Measurements from ENCODE around the gene STK32C. TPM values are rescaled to one million over a fixed set of nuclear protein-coding genes. Genes with fewer than 3 reads are reported as not detected.
A peak's percentile ranks its signal among the peaks of the same experiment; 100 is the strongest.

Gene STK32C
- polyA plus RNA-seq, 2 of the 4 experiments (the other 2 are of a cell fraction) = 29.9 to 43.6 TPM

DNA sequence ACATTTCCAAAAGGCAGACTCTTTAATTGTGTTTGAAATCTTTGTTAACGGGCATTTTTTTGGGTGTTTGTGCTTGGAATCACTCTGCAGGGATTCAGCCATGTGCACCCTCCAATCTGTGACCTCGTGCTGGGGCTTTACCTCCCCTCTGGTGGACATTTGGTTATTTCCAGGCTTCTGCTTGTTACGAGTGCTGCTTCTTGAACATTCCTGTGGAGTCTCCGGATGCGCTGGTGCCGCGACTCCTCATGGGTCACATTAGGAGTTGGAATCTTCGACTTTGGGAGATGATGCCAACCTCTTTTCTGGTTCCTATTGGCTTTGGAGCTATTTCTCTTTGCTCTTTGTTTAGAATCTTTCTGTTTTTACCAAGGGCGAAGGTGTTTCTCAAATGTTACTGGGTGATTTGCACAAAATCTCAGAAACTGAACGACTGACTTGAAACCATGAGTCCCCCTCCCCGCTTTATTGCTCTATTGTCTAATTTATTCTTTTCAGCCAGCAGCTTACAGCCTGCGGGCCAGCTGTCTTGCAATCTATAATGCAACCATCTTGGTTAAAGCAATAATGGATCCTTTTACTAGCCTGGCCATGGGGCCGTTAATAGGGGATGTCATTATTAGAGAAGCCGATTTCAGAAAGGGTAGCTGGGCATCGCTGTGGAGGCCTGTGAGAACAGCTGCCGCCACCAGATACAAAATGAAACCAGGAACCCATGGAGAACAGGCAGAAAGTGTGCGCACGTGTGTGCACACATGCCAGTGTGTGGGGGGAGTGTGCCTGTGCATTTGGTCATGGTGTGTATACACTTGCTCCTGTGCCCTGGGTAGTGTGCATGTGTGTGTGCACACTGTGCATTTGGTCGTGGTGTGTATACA, 130.9 kb downstream of the STK32C start:
- 78% methylated on average over 19 of the region's 19 CpGs for WGBS (ENCODE audit: missing lambda C conversion rate)
- 0 out of 6 replicates have a peak overlapping the region, but pooled peaks of 1 of the 2 experiments have one; percentile 41 for H3K27ac ChIP-seq
- POLR2A ChIA-PET = no interaction called here
- FAIRE-seq (no peak), DNase-seq (ENCODE audit: low read depth in 1 of 2, low spot score in 1 of 2) (no peak), ATAC-seq (no peak; a peak in 1 of 6 replicates)
- peaks cover 35% of the 10 kb centered on the region for H3K4me1 ChIP-seq
- H3K9me3 ChIP-seq = no peaks in the 10 kb centered on the region
- TF ChIP-seq ZC3H11A (IDR thresholded peaks at IDR 0.05) = no peak
- TF ChIP-seq MAZ (IDR thresholded peaks at IDR 0.05; ENCODE audit: borderline replicate concordance, low read depth, low read length) = no peak
- no peak for TF ChIP-seq FOSL2 (IDR thresholded peaks at IDR 0.05)
- TF ChIP-seq FOSL2 (CRISPR knock-in tag; IDR thresholded peaks at IDR 0.05) = no peak
- TF ChIP-seq HOXA7 (CRISPR knock-in tag; IDR thresholded peaks at IDR 0.05) = no peak
- TF ChIP-seq KDM1A (IDR thresholded peaks at IDR 0.05; ENCODE audit: low read depth) = no peak
- no peak for TF ChIP-seq RCOR1 (IDR thresholded peaks at IDR 0.05; ENCODE audit: low read depth, low read length)
- no peak for TF ChIP-seq NPAS2 (CRISPR knock-in tag; IDR thresholded peaks at IDR 0.05; ENCODE audit: borderline replicate concordance)
- no peak for TF ChIP-seq TFCP2L1 (CRISPR knock-in tag; IDR thresholded peaks at IDR 0.05)
- TF ChIP-seq, protein P1, sequence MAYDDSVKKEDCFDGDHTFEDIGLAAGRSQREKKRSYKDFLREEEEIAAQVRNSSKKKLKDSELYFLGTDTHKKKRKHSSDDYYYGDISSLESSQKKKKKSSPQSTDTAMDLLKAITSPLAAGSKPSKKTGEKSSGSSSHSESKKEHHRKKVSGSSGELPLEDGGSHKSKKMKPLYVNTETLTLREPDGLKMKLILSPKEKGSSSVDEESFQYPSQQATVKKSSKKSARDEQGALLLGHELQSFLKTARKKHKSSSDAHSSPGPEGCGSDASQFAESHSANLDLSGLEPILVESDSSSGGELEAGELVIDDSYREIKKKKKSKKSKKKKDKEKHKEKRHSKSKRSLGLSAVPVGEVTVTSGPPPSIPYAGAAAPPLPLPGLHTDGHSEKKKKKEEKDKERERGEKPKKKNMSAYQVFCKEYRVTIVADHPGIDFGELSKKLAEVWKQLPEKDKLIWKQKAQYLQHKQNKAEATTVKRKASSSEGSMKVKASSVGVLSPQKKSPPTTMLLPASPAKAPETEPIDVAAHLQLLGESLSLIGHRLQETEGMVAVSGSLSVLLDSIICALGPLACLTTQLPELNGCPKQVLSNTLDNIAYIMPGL (CRISPR knock-in tag; IDR thresholded peaks at IDR 0.05; ENCODE audit: borderline replicate concordance) = no peak
- TF ChIP-seq MAFK (IDR thresholded peaks at IDR 0.05; ENCODE audit: partially characterized antibody) = no peak
- TF ChIP-seq, protein P2, sequence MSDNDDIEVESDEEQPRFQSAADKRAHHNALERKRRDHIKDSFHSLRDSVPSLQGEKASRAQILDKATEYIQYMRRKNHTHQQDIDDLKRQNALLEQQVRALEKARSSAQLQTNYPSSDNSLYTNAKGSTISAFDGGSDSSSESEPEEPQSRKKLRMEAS (IDR thresholded peaks at IDR 0.05) = no peak
- no peak for TF ChIP-seq CBX8 (IDR thresholded peaks at IDR 0.05)
- TF ChIP-seq NFE2L2 (conservative IDR thresholded peaks at IDR 0.05; ENCODE audit: low read length) = no peak
- TF ChIP-seq, protein P3, sequence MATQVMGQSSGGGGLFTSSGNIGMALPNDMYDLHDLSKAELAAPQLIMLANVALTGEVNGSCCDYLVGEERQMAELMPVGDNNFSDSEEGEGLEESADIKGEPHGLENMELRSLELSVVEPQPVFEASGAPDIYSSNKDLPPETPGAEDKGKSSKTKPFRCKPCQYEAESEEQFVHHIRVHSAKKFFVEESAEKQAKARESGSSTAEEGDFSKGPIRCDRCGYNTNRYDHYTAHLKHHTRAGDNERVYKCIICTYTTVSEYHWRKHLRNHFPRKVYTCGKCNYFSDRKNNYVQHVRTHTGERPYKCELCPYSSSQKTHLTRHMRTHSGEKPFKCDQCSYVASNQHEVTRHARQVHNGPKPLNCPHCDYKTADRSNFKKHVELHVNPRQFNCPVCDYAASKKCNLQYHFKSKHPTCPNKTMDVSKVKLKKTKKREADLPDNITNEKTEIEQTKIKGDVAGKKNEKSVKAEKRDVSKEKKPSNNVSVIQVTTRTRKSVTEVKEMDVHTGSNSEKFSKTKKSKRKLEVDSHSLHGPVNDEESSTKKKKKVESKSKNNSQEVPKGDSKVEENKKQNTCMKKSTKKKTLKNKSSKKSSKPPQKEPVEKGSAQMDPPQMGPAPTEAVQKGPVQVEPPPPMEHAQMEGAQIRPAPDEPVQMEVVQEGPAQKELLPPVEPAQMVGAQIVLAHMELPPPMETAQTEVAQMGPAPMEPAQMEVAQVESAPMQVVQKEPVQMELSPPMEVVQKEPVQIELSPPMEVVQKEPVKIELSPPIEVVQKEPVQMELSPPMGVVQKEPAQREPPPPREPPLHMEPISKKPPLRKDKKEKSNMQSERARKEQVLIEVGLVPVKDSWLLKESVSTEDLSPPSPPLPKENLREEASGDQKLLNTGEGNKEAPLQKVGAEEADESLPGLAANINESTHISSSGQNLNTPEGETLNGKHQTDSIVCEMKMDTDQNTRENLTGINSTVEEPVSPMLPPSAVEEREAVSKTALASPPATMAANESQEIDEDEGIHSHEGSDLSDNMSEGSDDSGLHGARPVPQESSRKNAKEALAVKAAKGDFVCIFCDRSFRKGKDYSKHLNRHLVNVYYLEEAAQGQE (IDR thresholded peaks at IDR 0.05) = no peak
- TF ChIP-seq POLR2A (IDR thresholded peaks at IDR 0.05; ENCODE audit: low read length) = no peak
- CTCF ChIA-PET = interaction anchor here (1.3 kb wide), 1 partner anchor 34 kb away, joined by 3 read pairs; no protein-coding TSS in a partner anchor
- peak overlapping the region; percentile 84 for H3K4me2 ChIP-seq
- H3K4me3 ChIP-seq = no peak overlapping the region; the same call in 2 of the 3 replicates

DNA sequence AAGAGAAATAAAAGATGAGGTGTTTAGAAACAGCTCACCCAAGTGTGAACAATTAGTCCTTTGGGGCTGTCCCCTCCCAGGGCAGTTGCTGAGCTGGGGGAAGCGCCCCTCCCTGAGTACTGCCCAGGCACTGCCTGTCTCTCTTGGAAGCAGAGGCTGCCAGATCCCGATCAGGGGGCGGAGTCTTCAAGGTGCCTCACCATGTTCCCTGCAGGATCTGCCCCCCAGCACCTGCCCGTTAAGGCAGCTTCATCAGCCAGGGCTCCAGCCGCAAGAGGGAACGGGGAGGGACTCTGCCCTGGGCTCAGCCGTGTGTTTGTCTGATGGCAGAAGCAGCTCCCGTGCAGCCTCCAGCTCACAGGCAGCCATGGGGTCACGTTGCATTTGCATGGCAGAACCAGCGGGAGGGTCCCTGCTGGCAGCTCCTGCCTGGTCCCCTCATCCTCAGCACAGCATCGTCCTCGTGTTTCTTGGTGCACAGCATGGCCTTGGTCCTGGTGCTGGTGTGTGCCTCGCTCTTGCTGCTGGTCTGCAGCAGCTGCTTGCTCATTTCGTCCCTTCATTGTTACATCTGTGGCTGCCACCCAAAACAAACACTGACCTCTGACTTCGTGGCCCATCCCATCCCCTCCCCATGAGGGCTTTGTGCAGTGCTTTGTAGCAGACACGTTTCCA, 131.7 kb downstream of the STK32C start:
- H3K9me3 ChIP-seq = no peaks in the 10 kb centered on the region
- peak overlapping the region; percentile 84 for H3K4me2 ChIP-seq
- no peak for DNase-seq (ENCODE audit: low read depth in 1 of 2, low spot score in 1 of 2)
- no peak for TF ChIP-seq CBX8 (IDR thresholded peaks at IDR 0.05)
- no peak for TF ChIP-seq ZFP36 (IDR thresholded peaks at IDR 0.05; ENCODE audit: borderline replicate concordance, partially characterized antibody)
- TF ChIP-seq, protein P2 (IDR thresholded peaks at IDR 0.05) = 0 out of 2 replicates have a peak, but pooled peaks have one; percentile 14
- no peak for TF ChIP-seq MAFK (IDR thresholded peaks at IDR 0.05; ENCODE audit: partially characterized antibody)
- no peak for TF ChIP-seq CEBPB (IDR thresholded peaks at IDR 0.05)
- TF ChIP-seq CHD2 (IDR thresholded peaks at IDR 0.05; ENCODE audit: low read length, partially characterized antibody) = no peak
- no peak for TF ChIP-seq RNF2 (IDR thresholded peaks at IDR 0.05; ENCODE audit: borderline replicate concordance, low read depth)
- H3K4me1 ChIP-seq = peaks cover 35% of the 10 kb centered on the region
- peak overlapping the region in 1 of 2 experiments; percentile 41; a peak in 2 of 6 replicates for H3K27ac ChIP-seq
- ATAC-seq = peak in 1 of 2 experiments; percentile 29; a peak in 3 of 6 replicates
- FAIRE-seq = no peak
- POLR2A ChIA-PET = no interaction called here
- CTCF ChIA-PET = interaction anchor here (1.2 to 1.4 kb wide), 3 partner anchors 9 to 33 kb away, joined by 3 read pairs; no protein-coding TSS in a partner anchor
- 17% methylated on average over 15 of the region's 16 CpGs for WGBS (ENCODE audit: missing lambda C conversion rate)
- peak overlapping the region; percentile 20; the same call in 1 of the 3 replicates for H3K4me3 ChIP-seq

Data from A549 (cell line).